NCI-H2196 (cell line): ENCODE data around the gene DCTD.
A peak's percentile ranks its signal among the peaks of the same experiment; 100 is the strongest.

Experiments
- DNase-seq: peaks from one replicate; lab custom pipeline; 2025; ENCODE audit not compliant: unreplicated experiment; lab: John Stamatoyannopoulos, UW

DCTD gene

GRCh38 chr4:182894681-182895275, 22.4 kb downstream of the DCTD start:
- no peak for DNase-seq

DNA sequence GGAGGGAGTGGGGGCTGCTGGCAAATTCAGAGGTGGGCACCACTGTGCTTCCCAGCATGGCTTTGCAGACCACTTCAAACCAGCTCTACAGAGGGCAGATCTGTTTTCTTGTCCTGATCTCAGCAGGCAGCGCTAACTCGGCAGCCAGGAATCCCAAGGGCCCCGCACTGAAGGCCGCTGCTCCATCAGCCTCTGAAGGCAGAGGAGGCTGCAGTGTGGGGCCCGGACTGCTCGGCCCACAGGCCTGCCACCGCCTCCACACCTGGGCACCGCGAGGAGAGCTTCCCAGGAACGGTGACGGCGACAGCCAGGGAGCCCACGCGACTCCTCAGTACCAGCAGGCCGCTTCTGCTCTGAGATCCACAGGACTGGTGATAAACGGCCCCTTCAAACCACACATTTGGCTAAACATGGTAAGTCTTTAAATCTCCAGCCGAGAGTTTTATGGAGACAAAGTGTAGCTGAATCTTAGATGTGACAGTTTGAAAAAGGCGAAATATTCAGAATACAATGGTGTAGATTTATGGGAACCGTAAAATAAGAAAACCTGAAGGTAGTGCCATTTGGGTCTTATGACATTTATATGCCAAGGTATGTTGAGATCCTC, 23.6 kb downstream of the DCTD start:
- no peak for DNase-seq

DNA sequence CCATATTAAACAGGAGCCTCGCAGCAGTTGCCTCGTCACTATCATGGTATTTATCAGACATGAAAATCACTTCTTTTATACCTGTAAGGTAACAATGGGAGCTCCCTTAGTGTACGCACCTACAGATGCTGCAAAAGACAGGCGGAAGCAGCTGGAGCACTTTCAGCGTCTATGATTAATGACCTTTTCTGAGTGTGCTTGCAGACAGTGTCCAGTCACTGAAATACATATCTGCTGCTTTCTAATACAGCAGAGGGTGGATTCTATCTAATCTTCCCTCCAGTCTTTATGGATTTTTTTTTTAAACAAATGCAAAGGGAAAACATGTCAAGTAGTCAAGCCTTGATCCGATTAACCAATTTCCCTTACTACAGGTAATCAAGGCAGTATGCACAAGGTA, 24.1 kb downstream of the DCTD start:
- no peak for DNase-seq

- DNase-seq, result no peak
Observed at GRCh38 chr4:182890202-182890601, 27.0 kb downstream of the DCTD start.

GRCh38 chr4:182888891-182889290, 28.3 kb downstream of the DCTD start:
- no peak for DNase-seq

- no peak for DNase-seq
Observed at GRCh38 chr4:182886768-182887167, 30.4 kb downstream of the DCTD start.

DNA sequence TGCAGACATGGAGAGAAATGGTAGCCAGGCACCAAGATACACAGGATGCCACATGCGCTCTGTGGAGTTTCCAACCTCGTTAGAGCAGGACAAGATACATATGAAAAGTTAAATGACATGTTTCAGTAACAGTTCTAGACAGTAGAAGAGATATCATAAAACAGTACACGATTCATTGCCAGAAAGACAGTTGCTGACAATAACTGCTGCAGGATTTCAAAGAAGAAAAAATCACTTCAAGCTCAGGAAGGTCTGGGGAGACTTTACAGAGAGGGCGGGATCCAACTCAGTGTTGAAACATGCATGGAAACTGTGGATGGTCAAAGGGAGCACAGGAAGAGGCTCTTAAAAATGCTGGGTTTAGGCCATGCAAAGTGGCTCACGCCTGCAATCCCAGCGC, 31.0 kb downstream of the DCTD start:
- DNase-seq, result no peak

- no peak for DNase-seq
Observed at GRCh38 chr4:182885738-182886077, 31.5 kb downstream of the DCTD start.

GRCh38 chr4:182885022-182885737, 32.0 kb downstream of the DCTD start:
- DNase-seq, result no peak

GRCh38 chr4:182884040-182884439, 33.1 kb downstream of the DCTD start:
- no peak for DNase-seq

DNA sequence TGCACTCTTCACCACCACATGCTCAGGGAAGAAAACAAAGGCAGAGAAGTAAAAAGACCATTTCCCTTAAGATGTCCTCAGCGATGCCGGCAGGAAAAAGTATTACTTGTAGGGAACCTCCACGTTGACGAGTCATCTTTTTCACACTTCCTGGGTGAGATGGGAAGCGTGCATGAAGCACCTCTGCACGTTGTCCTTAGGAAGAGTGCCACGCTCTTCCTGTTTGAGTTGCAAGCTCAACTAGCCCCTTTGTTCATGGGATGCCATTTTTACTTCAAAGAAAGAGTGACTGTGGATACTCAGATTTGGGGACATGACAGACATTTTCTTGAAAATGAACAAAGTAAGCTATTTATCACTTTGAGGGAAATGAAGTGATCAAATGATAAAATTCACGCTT, 33.8 kb downstream of the DCTD start:
- no peak for DNase-seq

DNA sequence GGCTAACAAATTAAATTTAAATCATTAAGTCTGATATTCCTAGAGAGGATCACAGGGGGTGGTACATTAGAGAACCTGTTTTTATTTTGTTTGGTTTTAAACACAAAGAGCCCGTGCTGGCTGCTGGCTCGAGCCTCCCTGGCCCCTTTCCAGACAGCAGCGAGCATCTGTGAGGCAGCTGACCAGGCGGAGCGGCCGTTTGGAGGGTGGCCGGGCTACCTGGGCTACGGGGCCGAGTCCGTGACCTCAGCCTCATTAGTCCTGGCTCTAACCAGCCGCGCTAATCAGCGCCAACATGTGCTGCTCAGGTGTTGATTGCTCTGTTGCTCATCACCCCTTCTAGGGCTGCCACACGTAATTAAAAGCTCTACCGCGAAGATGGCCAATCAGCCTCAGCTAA, 35.3 kb downstream of the DCTD start:
- peak; percentile 59 for DNase-seq

- DNase-seq, result peak; percentile 13
Observed at GRCh38 chr4:182880387-182881356, 36.5 kb downstream of the DCTD start.

DNA sequence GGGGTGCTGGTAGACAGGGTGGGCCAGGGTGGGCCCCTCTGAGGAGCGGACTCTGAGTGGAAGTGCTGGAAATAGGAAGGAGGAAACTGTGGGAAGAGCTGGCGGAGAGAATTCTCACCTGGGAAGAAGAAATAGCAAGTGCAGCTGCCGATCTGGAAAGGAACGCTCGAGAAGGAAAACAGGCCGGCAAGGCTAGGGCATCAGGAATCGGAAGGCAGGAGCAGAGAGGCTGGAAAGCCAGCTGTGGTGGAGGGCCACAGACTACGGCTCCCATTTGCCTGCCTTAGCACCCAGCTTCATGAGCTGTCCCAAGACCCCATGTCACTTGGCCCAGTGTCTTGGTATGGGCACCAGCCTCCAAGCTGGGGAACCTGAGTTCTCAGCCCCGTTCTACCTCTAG, 37.3 kb downstream of the DCTD start:
- DNase-seq, result no peak

- no peak for DNase-seq
Observed at GRCh38 chr4:182878633-182879495, 38.3 kb downstream of the DCTD start.

DNA sequence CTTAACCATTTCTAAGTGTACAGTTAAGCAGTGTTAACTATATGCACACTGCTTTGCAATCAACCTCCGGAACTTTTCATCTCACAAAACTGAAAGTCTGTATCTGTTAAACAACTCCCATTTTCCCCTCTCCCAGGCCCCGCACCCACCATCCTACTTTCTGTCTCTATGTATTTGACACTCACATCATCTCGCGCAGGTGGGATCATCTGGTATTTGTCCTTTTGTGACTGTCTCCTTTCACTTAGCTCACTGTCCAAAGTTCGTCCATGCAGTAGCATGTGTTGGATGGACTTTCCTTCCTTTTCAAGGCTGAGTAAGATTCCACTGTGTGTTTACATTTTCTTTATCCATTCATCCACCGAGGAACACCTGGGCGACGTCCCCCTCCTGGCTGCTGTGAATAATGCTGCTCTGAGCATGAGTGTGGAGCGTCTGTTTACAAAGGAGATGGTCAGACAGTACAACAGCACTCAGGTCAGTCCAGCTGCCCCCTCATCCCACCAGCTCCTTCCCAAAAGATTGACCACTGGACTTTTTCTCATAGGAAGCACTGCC, 39.8 kb downstream of the DCTD start:
- DNase-seq, result no peak

DNA sequence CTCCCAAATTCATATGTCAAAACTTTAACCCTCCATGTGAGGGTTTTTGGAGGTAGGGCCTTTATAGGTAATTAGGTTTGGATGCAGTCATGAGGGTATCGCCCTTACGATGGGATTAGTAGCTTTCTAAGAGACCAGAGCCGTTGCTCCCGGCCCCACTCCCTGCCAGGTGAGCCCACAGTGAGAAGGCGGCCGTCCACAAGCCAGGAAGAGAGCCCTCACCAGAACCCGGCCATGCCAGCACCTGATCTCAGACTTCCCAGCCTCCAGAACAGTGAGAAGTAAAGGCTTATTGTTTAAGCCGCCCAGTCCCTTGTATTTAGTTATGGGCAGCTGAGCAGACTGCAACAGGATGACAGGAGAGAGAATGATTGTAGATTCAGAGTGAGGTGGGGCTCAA, 40.8 kb downstream of the DCTD start:
- no peak for DNase-seq

DNA sequence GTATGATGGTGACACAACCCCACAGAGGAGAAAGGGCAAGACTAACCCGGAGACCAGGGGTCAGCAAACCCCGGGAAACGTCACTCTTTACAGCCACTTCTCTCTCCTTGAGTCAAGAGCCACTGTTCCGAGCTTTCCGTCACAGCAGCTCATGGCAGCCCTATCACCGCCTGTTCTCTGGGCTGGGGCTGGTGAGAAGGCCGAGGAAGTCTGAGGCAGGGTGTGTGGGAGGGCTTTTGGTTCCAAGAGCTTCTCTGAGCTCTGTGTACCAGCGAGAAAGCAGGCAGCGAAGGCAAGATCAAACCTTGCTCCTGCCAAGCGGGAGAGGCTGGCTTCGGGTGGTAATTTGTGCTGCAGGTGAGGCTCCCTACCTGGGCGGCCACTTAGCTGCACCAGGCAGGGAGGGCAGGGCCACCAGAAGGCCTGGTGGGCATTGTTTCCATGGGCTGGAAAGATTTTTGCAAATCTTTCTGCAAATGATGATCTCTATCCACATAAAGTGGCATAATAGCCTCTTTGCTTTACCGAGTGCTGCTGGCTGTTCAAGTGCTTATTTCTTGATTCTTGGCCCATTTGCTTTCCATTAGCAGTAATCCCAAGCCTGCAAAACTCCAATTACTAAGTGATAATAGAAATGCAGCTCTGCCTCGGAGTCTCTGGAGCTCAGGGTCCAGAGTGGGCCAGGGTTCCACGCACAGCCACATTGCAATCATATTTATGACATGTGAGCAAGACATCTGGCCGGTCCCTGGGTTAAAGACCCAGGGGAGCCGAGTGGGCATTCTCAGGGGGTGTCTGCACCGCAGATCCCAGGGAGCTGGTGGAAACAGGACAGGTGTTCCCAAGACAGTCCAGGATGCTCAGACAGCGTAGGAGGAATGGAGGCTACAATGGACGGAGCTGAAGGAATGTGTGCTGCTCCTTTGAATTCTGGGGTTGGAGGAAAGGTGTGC, 41.5 kb downstream of the DCTD start:
- no peak for DNase-seq

GRCh38 chr4:182874797-182875345, 42.3 kb downstream of the DCTD start:
- DNase-seq, result no peak
